K562 (cell line): ENCODE measurements around the gene CHCT1. TPM values are rescaled to one million over a fixed set of nuclear protein-coding genes. Genes with fewer than 3 reads are reported as not detected.
A peak's percentile ranks its signal among the peaks of the same experiment; 100 is the strongest.

Experiments
- ATF3 ChIP-seq, 2 experiments: fragments of 450-650 bp in 1 of 2; sonication (generic) in 1 of 2; formaldehyde crosslinking in 1 of 2; IDR thresholded peaks in 1 of 2; conservative IDR thresholded peaks in 1 of 2; 2 replicates each; pipeline versions ENCODE4 v1.6.1 to v1.8.1; 2016 to 2023; ENCODE audit warnings: mild to moderate bottlenecking in 2 of 2, moderate library complexity in 2 of 2, inconsistent platforms in 1 of 2, missing genetic modification reagents in 1 of 2
- E2F8 ChIP-seq: fragments of 450-650 bp; IDR thresholded peaks from 2 replicates; pipeline ENCODE4 v1.7.1; 2018; ENCODE audit warnings: mild to moderate bottlenecking, low read depth; ENCODE audit not compliant: partially characterized antibody
- FUS ChIP-seq: fragments of 200-400 bp; formaldehyde crosslinking; optimal IDR thresholded peaks from 2 replicates; pipeline ENCODE3; 2017; ENCODE audit warnings: low read depth, low read length
- HCFC1 ChIP-seq: IDR thresholded peaks from 2 replicates; pipeline ENCODE4 v1.6.1; 2012; ENCODE audit warnings: low read depth, low read length, improper control_type of control experiment
- HDAC8 ChIP-seq: fragments of 450-650 bp; IDR thresholded peaks from 2 replicates; pipeline ENCODE4 v1.6.1; 2016; ENCODE audit warnings: mild to moderate bottlenecking, missing genetic modification characterization, moderate library complexity, missing compliant biosample characterization
- HMG20A ChIP-seq: fragments of 450-650 bp; formaldehyde crosslinking; conservative IDR thresholded peaks from 2 replicates; pipeline ENCODE4 v1.4.0; 2020; ENCODE audit warnings: mild to moderate bottlenecking, mixed read lengths
- MCM5 ChIP-seq: fragments of 450-650 bp; IDR thresholded peaks from 2 replicates; pipeline ENCODE4 v1.6.1; 2016; ENCODE audit warnings: low read depth
- NCOA6 ChIP-seq: fragments of 450-650 bp; IDR thresholded peaks from 2 replicates; pipeline ENCODE4 v1.6.1; 2017; ENCODE audit warnings: mild to moderate bottlenecking
- NR1H2 ChIP-seq: sonication (generic); formaldehyde crosslinking; IDR thresholded peaks from 2 replicates; pipeline ENCODE4 v1.4.0; 2020; ENCODE audit warnings: mild to moderate bottlenecking, missing genetic modification reagents
- OTX1 ChIP-seq: fragments of 450-650 bp; formaldehyde crosslinking; IDR thresholded peaks from 2 replicates; pipeline ENCODE4 v1.4.0; 2022; ENCODE audit warnings: mild to moderate bottlenecking
- POLR2AphosphoS5 ChIP-seq: IDR thresholded peaks from 2 replicates; pipeline ENCODE4 v1.6.1; 2011; ENCODE audit warnings: mild to moderate bottlenecking, low read depth, low read length, moderate library complexity; ENCODE audit not compliant: control insufficient read depth, insufficient read depth
- RBM39 ChIP-seq: fragments of 200-400 bp; formaldehyde crosslinking; optimal IDR thresholded peaks from 2 replicates; pipeline ENCODE3; 2018; ENCODE audit warnings: low read depth, low read length
- SMAD3 ChIP-seq: fragments of 450-650 bp; formaldehyde crosslinking; conservative IDR thresholded peaks from 2 replicates; pipeline ENCODE4 v1.4.0; 2020; ENCODE audit warnings: mild to moderate bottlenecking
- TARDBP ChIP-seq: fragments of 450-650 bp; IDR thresholded peaks from 2 replicates; pipeline ENCODE4 v1.6.1; 2016
- TEAD4 ChIP-seq, 2 experiments: sonication (generic) in 1 of 2; formaldehyde crosslinking in 1 of 2; IDR thresholded peaks; 2 replicates each; pipeline versions ENCODE4 v1.6.1 to v1.8.0; 2012 to 2022; ENCODE audit warnings: borderline replicate concordance in 1 of 2, inconsistent platforms in 1 of 2, low read length in 1 of 2, mild to moderate bottlenecking in 1 of 2, missing genetic modification reagents in 1 of 2
- ZBTB26 ChIP-seq: fragments of 450-650 bp; formaldehyde crosslinking; IDR thresholded peaks from 2 replicates; pipeline ENCODE4 v1.4.0; 2022; ENCODE audit warnings: missing genetic modification characterization
- ZBTB5 ChIP-seq: fragments of 450-650 bp; IDR thresholded peaks from 2 replicates; pipeline ENCODE4 v1.6.1; 2017; ENCODE audit warnings: antibody characterized with exemption
- ZNF277 ChIP-seq: fragments of 250-450 bp; sonication (Bioruptor Pico); IDR thresholded peaks from 2 replicates; pipeline ENCODE4 v1.8.0; 2022; ENCODE audit warnings: inconsistent platforms, mild to moderate bottlenecking, moderate library complexity, borderline replicate concordance
- ZNF551 ChIP-seq: fragments of 250-450 bp; sonication (Bioruptor Pico); IDR thresholded peaks from 2 replicates; pipeline ENCODE4 v1.5.0; 2021; ENCODE audit warnings: mild to moderate bottlenecking, moderate library complexity
- polyA plus RNA-seq, 8 experiments: library from polyadenylated mRNA; depleted of rRNA in 4 of 8; stranded (reverse) in 5 of 8; unstranded in 3 of 8; fragments of >200 nt; fragmentation: Nextera tagmentation in 2 of 8; fragmentation: Illumina TruSeq in 1 of 8; extraction: Ambion mirVana in 2 of 8; extraction: Trizol in 1 of 8; gene quantifications; 2 replicates each; pipeline versions ENCODE4 v1.2.1 to v1.2.3, GENCODE V29; 2011 to 2014; ENCODE audit warnings: inconsistent platforms in 1 of 8, missing spikeins in 1 of 8
- total RNA-seq, 7 experiments: library from RNA; depleted of rRNA in 6 of 7; stranded (reverse); fragments of >200 nt in 6 of 7; fragmentation: Illumina TruSeq in 2 of 7; extraction: Trizol in 2 of 7; gene quantifications; 2 replicates each; pipeline versions ENCODE4 v1.2.1 to v1.2.3, GENCODE V29; 2011 to 2021; ENCODE audit warnings: low replicate concordance in 1 of 7

Gene CHCT1
- total and polyA plus RNA-seq, 9 of the 15 experiments (the other 6 are each of a cell fraction or from before 2014, with no cell fraction given) = not detected

- TF ChIP-seq E2F8 = peak; percentile 99
- peak; percentile 76 for TF ChIP-seq OTX1 (CRISPR knock-in tag)
- no peak for TF ChIP-seq MCM5
- no peak for TF ChIP-seq HMG20A
- peak; percentile 64; the same call in 1 of the 2 replicates for TF ChIP-seq NCOA6
- no peak for TF ChIP-seq RBM39
- TF ChIP-seq ZNF277 (CRISPR knock-in tag) = no peak
- no peak for TF ChIP-seq ZNF551 (CRISPR knock-in tag)
- TF ChIP-seq ZBTB5 = no peak
- TF ChIP-seq TARDBP = peak; percentile 79; the same call in 1 of the 2 replicates
- TF ChIP-seq FUS = no peak
- no peak for TF ChIP-seq ATF3 (IDR thresholded peaks at IDR 0.05)
- 0 out of 2 replicates have a peak, but pooled peaks have one; percentile 20 for TF ChIP-seq ATF3 (CRISPR knock-in tag; conservative IDR thresholded peaks at IDR 0.05)
- TF ChIP-seq TEAD4 (IDR thresholded peaks at IDR 0.05; ENCODE audit: low read length) = no peak
- no peak for TF ChIP-seq TEAD4 (CRISPR knock-in tag; IDR thresholded peaks at IDR 0.05; ENCODE audit: borderline replicate concordance)
- TF ChIP-seq SMAD3 (CRISPR knock-in tag) = 0 out of 2 replicates have a peak, but pooled peaks have one; percentile 13
- no peak for TF ChIP-seq HDAC8 (tag)
- peak; percentile 15; the same call in 1 of the 2 replicates for TF ChIP-seq ZBTB26 (CRISPR knock-in tag)
- TF ChIP-seq NR1H2 (CRISPR knock-in tag) = no peak
- TF ChIP-seq POLR2AphosphoS5 = peak; percentile 82
- peak; percentile 64 for TF ChIP-seq HCFC1
These were observed 30.0 kb upstream of the CHCT1 start, which contains the start of gene USP32 (continued) for GRCh38 chr17:60392042-60392844.
